Fibroblast of the aortic adventitia (primary cell): ENCODE measurements around the gene MT1B. TPM values are rescaled to one million over a fixed set of nuclear protein-coding genes. Genes with fewer than 3 reads are reported as not detected.
"Not testable (repeated sequence)": the region's sequence is repeated elsewhere in the genome, so short reads cannot be mapped to it uniquely, and the experiment has no call there.

Experiments used
- DNase-seq: peaks from one replicate; pipeline ENCODE4 v3.0.0-alpha.2; 2010; ENCODE audit warnings: low read depth
- H3K4me3 ChIP-seq: 2 replicates; pipeline ENCODE4 v1.5.1; 2011; ENCODE audit warnings: low read depth, mild to moderate bottlenecking, control low read depth, low read length, moderate library complexity
- CTCF ChIP-seq: IDR thresholded peaks from 2 replicates; pipeline ENCODE4 v1.5.1; 2011; ENCODE audit warnings: mild to moderate bottlenecking, low read length, control low read depth, inconsistent platforms; ENCODE audit not compliant: insufficient read depth
- total RNA-seq: library from RNA; depleted of rRNA; stranded (reverse); fragments of >200 nt; gene quantifications from 2 replicates; pipeline ENCODE4 v1.2.3, GENCODE V29; 2012; ENCODE audit warnings: low replicate concordance

Gene MT1B
- total RNA-seq, 1 donor: not detected

GRCh38 chr16:56657555-56658326, 6.1 kb downstream of the MT1B start, which contains the start of gene MT1F:
TSS of gene MT1F (plus strand) at chr16:56657959. CDS start at chr16:56658059, 100 bp downstream.
- no peak for TF ChIP-seq CTCF
- DNase-seq: no peak
- peak within 1 kb of the TSS; percentile 55 for H3K4me3 ChIP-seq

GRCh38 chr16:56658327-56658875, 6.7 kb downstream of the MT1B start:
- H3K4me3 ChIP-seq: peak overlapping the region; percentile 55
- no peak for TF ChIP-seq CTCF
- DNase-seq: no peak

GRCh38 chr16:56662357-56663354, 11.0 kb downstream of the MT1B start:
- TF ChIP-seq CTCF: no peak
- no peak overlapping the region for H3K4me3 ChIP-seq
- DNase-seq: no peak

GRCh38 chr16:56664506-56664905, 12.8 kb downstream of the MT1B start:
- no peak for TF ChIP-seq CTCF
- DNase-seq: no peak
- no peak overlapping the region for H3K4me3 ChIP-seq

- not testable (repeated sequence) for DNase-seq, H3K4me3 ChIP-seq
Measured at GRCh38 chr16:56665286-56666261, 13.9 kb downstream of the MT1B start.

- H3K4me3 ChIP-seq: peak within 1 kb of the TSS; percentile 13
- no peak for TF ChIP-seq CTCF
- DNase-seq: peak; percentile 14
Measured at GRCh38 chr16:56667581-56668571, 16.2 kb downstream of the MT1B start, which contains the start of gene MT1G. TSS of gene MT1G (minus strand) at chr16:56668065. CDS start at chr16:56667993, 72 bp downstream.
